PC-3 (cell line): ENCODE results near the gene TUT1. TPM values are rescaled to one million over a fixed set of nuclear protein-coding genes. Genes with fewer than 3 reads are reported as not detected.

Experiments
- ATAC-seq: fragments of 200-7000 bp; cut with Tn5 transposase; 2 replicates; pipeline ENCODE4 v1.9.1; 2020; ENCODE audit warnings: mild to moderate bottlenecking, moderate library complexity
- BruUV-seq: library from RNA; stranded (reverse); fragments of 400-500 nt; replicated peaks from 2 replicates; lab custom pipeline; 2021; lab: Mats Ljungman, UMichigan
- CTCF ChIA-PET: fragments of 300-600 bp; sonication (Branson Sonifier 250); formaldehyde crosslinking; loops from one replicate; lab custom pipeline; 2022; ENCODE audit warnings: antibody characterized with exemption; lab: Charles Lee
- POLR2A ChIA-PET: fragments of 300-600 bp; sonication (Branson Sonifier 250); formaldehyde crosslinking; loops from one replicate; lab custom pipeline; 2022; ENCODE audit warnings: antibody characterized with exemption; ENCODE audit not compliant: unreplicated experiment; lab: Charles Lee
- DNase-seq: peaks from one replicate; pipeline ENCODE4 v3.0.0-alpha.2; 2015
- H2AFZ ChIP-seq: fragments of 300-600 bp; sonication (generic); 2 replicates; pipeline ENCODE4 v1.6.0; 2016; ENCODE audit warnings: antibody characterized with exemption, low read length
- H3F3A ChIP-seq: fragments of 300-600 bp; sonication (generic); one replicate; pipeline ENCODE4 v1.6.0; 2017; ENCODE audit warnings: antibody characterized with exemption, low read length, control low read depth, mild to moderate bottlenecking; ENCODE audit not compliant: unreplicated experiment
- H3K27ac ChIP-seq: fragments of 300-600 bp; sonication (generic); 2 replicates; pipeline ENCODE4 v1.5.1; 2016; ENCODE audit warnings: mild to moderate bottlenecking, low read length
- H3K27me3 ChIP-seq: fragments of 300-600 bp; sonication (generic); 2 replicates; pipeline ENCODE4 v1.6.1; 2016; ENCODE audit warnings: low read length, mixed read lengths
- H3K36me3 ChIP-seq: fragments of 300-600 bp; sonication (generic); 2 replicates; pipeline ENCODE4 v1.6.1; 2016; ENCODE audit warnings: low read depth, mixed run types, low read length, mixed read lengths
- H3K4me1 ChIP-seq: fragments of 300-600 bp; sonication (generic); 2 replicates; pipeline ENCODE4 v1.5.1; 2016; ENCODE audit warnings: low read length; ENCODE audit not compliant: insufficient read depth
- H3K4me2 ChIP-seq: fragments of 300-600 bp; sonication (generic); 2 replicates; pipeline ENCODE4 v1.6.0; 2016; ENCODE audit warnings: low read length
- H3K4me3 ChIP-seq: fragments of 300-600 bp; sonication (generic); 2 replicates; pipeline ENCODE4 v1.5.1; 2016; ENCODE audit warnings: mild to moderate bottlenecking, low read length, mixed read lengths
- H3K79me2 ChIP-seq: fragments of 300-600 bp; sonication (generic); 2 replicates; pipeline ENCODE4 v1.6.1; 2017; ENCODE audit warnings: low read length, mixed read lengths
- H3K9ac ChIP-seq: fragments of 300-600 bp; sonication (generic); 2 replicates; pipeline ENCODE4 v1.6.0; 2016; ENCODE audit warnings: mild to moderate bottlenecking, low read length
- H3K9me2 ChIP-seq: fragments of 300-600 bp; sonication (generic); replicated peaks from 2 replicates; pipeline ENCODE4 v1.6.1; 2016; ENCODE audit warnings: mixed run types, low read length, mixed read lengths
- H3K9me3 ChIP-seq: fragments of 300-600 bp; sonication (generic); 2 replicates; pipeline ENCODE4 v1.6.1; 2016; ENCODE audit warnings: low read length, mixed read lengths
- H4K20me1 ChIP-seq: fragments of 300-600 bp; sonication (generic); 2 replicates; pipeline ENCODE4 v1.6.1; 2016; ENCODE audit warnings: low read length, mixed read lengths
- CTCF ChIP-seq: fragments of 300-600 bp; sonication (generic); conservative IDR thresholded peaks from 2 replicates; pipeline ENCODE4 v1.5.1; 2017; ENCODE audit warnings: antibody characterized with exemption, low read depth, mild to moderate bottlenecking, low read length
- EZH2 ChIP-seq: fragments of 300-600 bp; sonication (generic); IDR thresholded peaks from one replicate; pipeline ENCODE4 v1.6.1; 2017; ENCODE audit warnings: antibody characterized with exemption, mild to moderate bottlenecking, low read length; ENCODE audit not compliant: unreplicated experiment
- EZH2phosphoT487 ChIP-seq: fragments of 300-600 bp; sonication (generic); IDR thresholded peaks from 2 replicates; pipeline ENCODE4 v1.6.1; 2018; ENCODE audit warnings: mild to moderate bottlenecking, antibody characterized with exemption, low read length, borderline replicate concordance
- intact Hi-C: fragments of 100-400 bp; cut with micrococcal nuclease; formaldehyde crosslinking; loops from 2 replicates; pipeline ENCODE4 v1.9.0; 2023
- total RNA-seq: library from RNA; depleted of rRNA; stranded (reverse); fragments of >200 nt; gene quantifications from 2 replicates; pipeline ENCODE4 v1.2.3, GENCODE V29; 2014

Gene TUT1
- total RNA-seq, 1 experiment from 2014 or later: 17.8 TPM

- Histone ChIP-seq H3K9me3 (no peaks in the 10 kb centered on the region), H3K79me2 (peaks cover 38% of the 10 kb centered on the region), H3K9ac (no peak overlapping the region), H3K4me2 (no peak overlapping the region), H2AFZ (no peak overlapping the region), H4K20me1 (0 out of 2 replicates have a peak, but pooled peaks cover 7% of the 10 kb centered on the region), H3K27me3 (no peaks in the 10 kb centered on the region), H3K27ac (peak overlapping the region; percentile 28), H3K36me3 (peaks cover 40% of the 10 kb centered on the region), H3K4me1 (peaks cover 85% of the 10 kb centered on the region), H3F3A (peaks cover 15% of the 10 kb centered on the region), H3K9me2 (no peaks in the 10 kb centered on the region), H3K4me3 (no peak overlapping the region)
- intact Hi-C loops: loop anchor here (10.0 kb wide), 1 partner anchor 584 kb away; no protein-coding TSS in a partner anchor
- ATAC-seq (no peak), DNase-seq (no peak)
- POLR2A ChIA-PET: interaction anchor here (0.7 kb wide), 1 partner anchor 42 kb away, joined by 6 read pairs; the partner anchor contains the start of gene MTA2
- no peak for TF ChIP-seq EZH2phosphoT487
- no peak for TF ChIP-seq EZH2
- TF ChIP-seq CTCF: no peak
- CTCF ChIA-PET: interaction anchor here (0.6 to 2.7 kb wide), 5 partner anchors 12 to 164 kb away, joined by 3 to 54 read pairs (median 9); partner anchors contain the start of gene AHNAK
- BruUV-seq: no TSS peak
Observed at GRCh38 chr11:62559204-62559603, 32.1 kb downstream of the TUT1 start.

GRCh38 chr11:62558669-62559068 lies 32.7 kb downstream of the TUT1 start:
- H3K4me2 ChIP-seq: no peak overlapping the region
- H3K9me3 ChIP-seq: no peaks in the 10 kb centered on the region
- peaks cover 17% of the 10 kb centered on the region for H3F3A ChIP-seq
- peaks cover 91% of the 10 kb centered on the region for H3K4me1 ChIP-seq
- ATAC-seq (no peak), DNase-seq (no peak)
- CTCF ChIA-PET: interaction anchor here (1.2 to 3.3 kb wide), 4 partner anchors 12 to 62 kb away, joined by 5 to 54 read pairs (median 18); partner anchors contain the start of gene AHNAK
- no peak overlapping the region for H3K9ac ChIP-seq
- peaks cover 33% of the 10 kb centered on the region for H3K79me2 ChIP-seq
- H3K27ac ChIP-seq: no peak overlapping the region; the same call in 1 of the 2 replicates
- H3K27me3 ChIP-seq: no peaks in the 10 kb centered on the region
- H2AFZ ChIP-seq: no peak overlapping the region
- H3K36me3 ChIP-seq: peaks cover 37% of the 10 kb centered on the region
- no peak for TF ChIP-seq EZH2
- no peak for TF ChIP-seq CTCF
- TF ChIP-seq EZH2phosphoT487: no peak
- 0 out of 2 replicates have a peak, but pooled peaks cover 5% of the 10 kb centered on the region for H4K20me1 ChIP-seq
- intact Hi-C loops: loop anchor here (10.0 kb wide), 1 partner anchor 584 kb away; no protein-coding TSS in a partner anchor
- no peaks in the 10 kb centered on the region for H3K9me2 ChIP-seq
- no peak overlapping the region for H3K4me3 ChIP-seq
- BruUV-seq: no TSS peak
- POLR2A ChIA-PET: interaction anchor here (0.6 kb wide), 1 partner anchor 16 kb away, joined by 12 read pairs; no protein-coding TSS in a partner anchor
